DMS79 (cell line): Measurements from ENCODE around the gene IRS1.

ENCODE experiments used
- DNase-seq: peaks from one replicate; lab custom pipeline; 2025; lab: John Stamatoyannopoulos, UW

Gene IRS1

GRCh38 chr2:226684563-226684959 lies 115.1 kb downstream of the IRS1 start:
- no peak for DNase-seq

GRCh38 chr2:226683944-226684562 lies 115.6 kb downstream of the IRS1 start:
- DNase-seq, result no peak

- DNase-seq, result no peak
Observed at GRCh38 chr2:226683196-226683595, 116.4 kb downstream of the IRS1 start.
